Ovary (tissue), 3 donors: ENCODE results near the gene SLC7A10.

Experiments
- CTCF ChIP-seq, 3 donors: fragments of 450-650 bp in 2 of 3; fragments of 200-600 bp in 1 of 3; IDR thresholded peaks; one replicate each; pipeline versions ENCODE4 v1.5.1 to v1.8.0; 2016 to 2022; ENCODE audit warnings: antibody characterized with exemption in 3 of 3, mild to moderate bottlenecking in 1 of 3
- EP300 ChIP-seq: sonication (generic); formaldehyde crosslinking; IDR thresholded peaks from one replicate; pipeline ENCODE4 v1.6.1; 2017; ENCODE audit warnings: antibody characterized with exemption
- donor health status: DM: no; HTN: no; CAD: no.

- no peak for TF ChIP-seq EP300
- no peak for TF ChIP-seq CTCF (IDR thresholded peaks at IDR 0.05)
Measured at GRCh38 chr19:33205110-33205509, 20.5 kb downstream of the SLC7A10 start.
